Measurements from ENCODE around the gene C19orf53.

The C19orf53 gene

GRCh38 chr19:13797058-13797440 lies 22.8 kb downstream of the C19orf53 start:
- H3K4me3 ChIP-seq (ENCODE audit: low read length), result peak overlapping the region; percentile 86; the same call in 1 of the 2 replicates
- TF ChIP-seq ZNF274 (IDR thresholded peaks at IDR 0.05; ENCODE audit: low read depth, low read length), result no peak

- no peak for TF ChIP-seq ZNF274 (IDR thresholded peaks at IDR 0.05; ENCODE audit: low read depth, low read length)
- H3K4me3 ChIP-seq (ENCODE audit: low read length), result no peak overlapping the region
Measured at GRCh38 chr19:13797870-13798269, 23.6 kb downstream of the C19orf53 start.

- TF ChIP-seq ZNF274 (IDR thresholded peaks at IDR 0.05; ENCODE audit: low read depth, low read length), result no peak
- H3K4me3 ChIP-seq (ENCODE audit: low read length), result no peak overlapping the region
Measured at GRCh38 chr19:13799669-13800068, 25.4 kb downstream of the C19orf53 start.

- no peak for TF ChIP-seq ZNF274 (IDR thresholded peaks at IDR 0.05; ENCODE audit: low read depth, low read length)
- H3K4me3 ChIP-seq (ENCODE audit: low read length), result no peak overlapping the region
Measured at GRCh38 chr19:13803038-13803437, 28.8 kb downstream of the C19orf53 start.

- H3K4me3 ChIP-seq (ENCODE audit: low read length), result no peak overlapping the region
- TF ChIP-seq ZNF274 (IDR thresholded peaks at IDR 0.05; ENCODE audit: low read depth, low read length), result no peak
Measured at GRCh38 chr19:13804830-13805683, 30.8 kb downstream of the C19orf53 start.

GRCh38 chr19:13806728-13807127 lies 32.5 kb downstream of the C19orf53 start:
- no peak for TF ChIP-seq ZNF274 (IDR thresholded peaks at IDR 0.05; ENCODE audit: low read depth, low read length)
- H3K4me3 ChIP-seq (ENCODE audit: low read length), result no peak overlapping the region

- no peak overlapping the region for H3K4me3 ChIP-seq (ENCODE audit: low read length)
- no peak for TF ChIP-seq ZNF274 (IDR thresholded peaks at IDR 0.05; ENCODE audit: low read depth, low read length)
Measured at GRCh38 chr19:13807421-13808021, 33.3 kb downstream of the C19orf53 start.

- no peak overlapping the region for H3K4me3 ChIP-seq (ENCODE audit: low read length)
- TF ChIP-seq ZNF274 (IDR thresholded peaks at IDR 0.05; ENCODE audit: low read depth, low read length), result no peak
Measured at GRCh38 chr19:13808856-13809255, 34.6 kb downstream of the C19orf53 start.

GRCh38 chr19:13812544-13812943 lies 38.3 kb downstream of the C19orf53 start:
- H3K4me3 ChIP-seq (ENCODE audit: low read length), result no peak overlapping the region
- TF ChIP-seq ZNF274 (IDR thresholded peaks at IDR 0.05; ENCODE audit: low read depth, low read length), result no peak

- no peak overlapping the region for H3K4me3 ChIP-seq (ENCODE audit: low read length)
- no peak for TF ChIP-seq ZNF274 (IDR thresholded peaks at IDR 0.05; ENCODE audit: low read depth, low read length)
Measured at GRCh38 chr19:13813147-13813546, 38.9 kb downstream of the C19orf53 start.

GRCh38 chr19:13814550-13814949 lies 40.3 kb downstream of the C19orf53 start:
- TF ChIP-seq ZNF274 (IDR thresholded peaks at IDR 0.05; ENCODE audit: low read depth, low read length), result no peak
- no peak overlapping the region for H3K4me3 ChIP-seq (ENCODE audit: low read length)

GRCh38 chr19:13817018-13817614 lies 42.9 kb downstream of the C19orf53 start:
- no peak overlapping the region; the same call in 1 of the 2 replicates for H3K4me3 ChIP-seq (ENCODE audit: low read length)
- TF ChIP-seq ZNF274 (IDR thresholded peaks at IDR 0.05; ENCODE audit: low read depth, low read length), result no peak

GRCh38 chr19:13817615-13818371 lies 43.5 kb downstream of the C19orf53 start:
- no peak for TF ChIP-seq ZNF274 (IDR thresholded peaks at IDR 0.05; ENCODE audit: low read depth, low read length)
- peak overlapping the region; percentile 7; the same call in 1 of the 2 replicates for H3K4me3 ChIP-seq (ENCODE audit: low read length)

GRCh38 chr19:13819238-13819637 lies 45.0 kb downstream of the C19orf53 start:
- TF ChIP-seq ZNF274 (IDR thresholded peaks at IDR 0.05; ENCODE audit: low read depth, low read length), result no peak
- H3K4me3 ChIP-seq (ENCODE audit: low read length), result no peak overlapping the region
